ENCODE measurements around the gene GJC3. TPM values are rescaled to one million over a fixed set of nuclear protein-coding genes. Genes with fewer than 3 reads are reported as not detected.

GJC3 gene
- total RNA-seq, 1 experiment from 2014 or later, result not detected

DNA sequence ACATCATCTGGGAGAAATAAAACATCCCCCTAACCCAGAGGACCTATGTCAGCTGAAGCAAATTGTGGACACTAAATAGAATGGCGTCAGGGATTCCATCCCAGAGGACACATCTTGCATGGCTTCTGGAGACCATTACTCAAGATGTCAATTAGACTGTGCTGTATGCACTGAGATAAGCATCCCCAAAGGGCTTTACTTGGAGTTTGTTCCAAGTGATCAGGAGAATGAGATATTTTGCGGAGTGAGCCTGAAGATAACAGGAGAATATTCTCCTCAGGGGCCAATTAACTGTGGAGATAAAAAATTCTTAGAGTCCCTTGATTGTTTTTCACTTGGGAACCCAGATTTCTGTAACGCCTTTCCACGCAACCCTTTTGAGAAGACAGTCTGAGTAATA lies 48.0 kb downstream of the GJC3 start:
- DNase-seq, result no peak
- no peaks in the 10 kb centered on the region for H3K9me3 Mint-ChIP-seq (ENCODE audit: low read depth, unreplicated experiment)
- H3K27me3 Mint-ChIP-seq (ENCODE audit: unreplicated experiment), result peaks cover 50% of the 10 kb centered on the region
- TF ChIP-seq, protein P1, sequence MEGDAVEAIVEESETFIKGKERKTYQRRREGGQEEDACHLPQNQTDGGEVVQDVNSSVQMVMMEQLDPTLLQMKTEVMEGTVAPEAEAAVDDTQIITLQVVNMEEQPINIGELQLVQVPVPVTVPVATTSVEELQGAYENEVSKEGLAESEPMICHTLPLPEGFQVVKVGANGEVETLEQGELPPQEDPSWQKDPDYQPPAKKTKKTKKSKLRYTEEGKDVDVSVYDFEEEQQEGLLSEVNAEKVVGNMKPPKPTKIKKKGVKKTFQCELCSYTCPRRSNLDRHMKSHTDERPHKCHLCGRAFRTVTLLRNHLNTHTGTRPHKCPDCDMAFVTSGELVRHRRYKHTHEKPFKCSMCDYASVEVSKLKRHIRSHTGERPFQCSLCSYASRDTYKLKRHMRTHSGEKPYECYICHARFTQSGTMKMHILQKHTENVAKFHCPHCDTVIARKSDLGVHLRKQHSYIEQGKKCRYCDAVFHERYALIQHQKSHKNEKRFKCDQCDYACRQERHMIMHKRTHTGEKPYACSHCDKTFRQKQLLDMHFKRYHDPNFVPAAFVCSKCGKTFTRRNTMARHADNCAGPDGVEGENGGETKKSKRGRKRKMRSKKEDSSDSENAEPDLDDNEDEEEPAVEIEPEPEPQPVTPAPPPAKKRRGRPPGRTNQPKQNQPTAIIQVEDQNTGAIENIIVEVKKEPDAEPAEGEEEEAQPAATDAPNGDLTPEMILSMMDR (IDR thresholded peaks at IDR 0.05; ENCODE audit: unreplicated experiment), result no peak
- no peak overlapping the region for H3K4me3 Mint-ChIP-seq (ENCODE audit: low read depth, unreplicated experiment)
- intact Hi-C loops (cut with micrococcal nuclease; ENCODE audit: unreplicated experiment), result no loop called here
- H3K36me3 Mint-ChIP-seq (ENCODE audit: insufficient read depth, unreplicated experiment), result no peaks in the 10 kb centered on the region
- CTCF ChIA-PET, result no interaction called here
- no peaks in the 10 kb centered on the region for H3K4me1 Mint-ChIP-seq (ENCODE audit: low read depth, unreplicated experiment)
- BruUV-seq (replicated peaks), result no TSS peak
- no peak overlapping the region for H3K27ac Mint-ChIP-seq (ENCODE audit: unreplicated experiment)

DNA sequence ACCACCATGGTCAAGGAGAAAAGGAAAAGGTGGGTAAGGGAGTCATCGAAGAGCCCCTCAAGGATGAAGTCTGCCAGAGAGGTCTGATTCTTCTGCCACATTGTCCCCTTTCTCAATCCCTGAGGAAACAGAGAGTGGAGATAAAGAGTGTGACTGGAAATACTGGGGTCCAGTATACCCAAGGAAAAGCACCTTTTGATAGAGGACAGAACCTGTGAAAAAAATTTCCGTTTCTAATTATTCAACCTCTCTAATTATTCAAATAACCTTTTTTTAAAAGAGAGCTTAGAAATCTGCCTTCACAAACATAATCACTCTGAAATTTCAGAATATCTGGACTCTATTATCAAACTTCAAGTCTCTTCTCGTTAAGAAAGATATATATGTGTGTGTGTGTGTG lies 52.5 kb downstream of the GJC3 start, which contains the start of gene OR2AE1:
TSS of gene OR2AE1 (minus strand) at position 101 of the 400 bp plus-strand sequence. CDS start at position 101, 0 bp downstream.
- CTCF ChIA-PET, result no interaction called here
- TF ChIP-seq, protein P1 (IDR thresholded peaks at IDR 0.05; ENCODE audit: unreplicated experiment), result no peak
- Mint-ChIP-seq H3K27me3 (ENCODE audit: unreplicated experiment) (peaks cover 28% of the 10 kb centered on the region), H3K4me3 (ENCODE audit: low read depth, unreplicated experiment) (no peak within 1 kb of the TSS), H3K9me3 (ENCODE audit: low read depth, unreplicated experiment) (no peaks in the 10 kb centered on the region), H3K27ac (ENCODE audit: unreplicated experiment) (no peak within 1 kb of the TSS), H3K4me1 (ENCODE audit: low read depth, unreplicated experiment) (no peaks in the 10 kb centered on the region), H3K36me3 (ENCODE audit: insufficient read depth, unreplicated experiment) (no peaks in the 10 kb centered on the region)
- DNase-seq, result no peak
- BruUV-seq (replicated peaks), result no TSS peak
- intact Hi-C loops (cut with micrococcal nuclease; ENCODE audit: unreplicated experiment), result no loop called here

DNA sequence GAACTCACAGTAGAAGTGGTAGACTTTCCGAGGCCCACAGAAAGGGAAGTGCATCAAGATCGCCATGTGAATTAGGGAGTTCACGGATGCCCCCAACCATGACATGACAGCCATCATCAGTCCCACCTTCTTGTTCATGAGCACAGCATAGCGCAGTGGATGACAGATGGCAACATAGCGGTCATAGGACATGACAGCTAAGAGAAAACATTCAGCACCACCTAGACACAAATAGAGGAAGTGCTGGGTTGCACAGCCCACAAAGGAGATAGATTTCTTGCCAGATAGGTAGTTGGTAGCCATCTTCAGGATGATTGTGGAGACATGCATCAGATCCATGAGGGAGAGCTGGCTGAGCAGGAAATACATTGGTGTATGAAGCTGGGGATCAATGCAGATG lies 52.9 kb downstream of the GJC3 start:
- peaks cover 26% of the 10 kb centered on the region for H3K27me3 Mint-ChIP-seq (ENCODE audit: unreplicated experiment)

More for the DNA sequence above, 52.9 kb downstream of the GJC3 start:
- Mint-ChIP-seq H3K4me1 (ENCODE audit: low read depth, unreplicated experiment) (no peaks in the 10 kb centered on the region), H3K27ac (ENCODE audit: unreplicated experiment) (no peak overlapping the region), H3K36me3 (ENCODE audit: insufficient read depth, unreplicated experiment) (no peaks in the 10 kb centered on the region), H3K9me3 (ENCODE audit: low read depth, unreplicated experiment) (no peaks in the 10 kb centered on the region), H3K4me3 (ENCODE audit: low read depth, unreplicated experiment) (no peak overlapping the region)
- CTCF ChIA-PET, result no interaction called here
- BruUV-seq (replicated peaks), result no TSS peak
- intact Hi-C loops (cut with micrococcal nuclease; ENCODE audit: unreplicated experiment), result no loop called here
- no peak for DNase-seq
- TF ChIP-seq, protein P1 (IDR thresholded peaks at IDR 0.05; ENCODE audit: unreplicated experiment), result no peak

Other genes starting within 250 kb of the GJC3 start
- gene CYP3A5, start 249.6 kb downstream of the GJC3 start, total RNA-seq (2022), result 44.9 and 70.7 TPM in 2 replicates
- gene CYP3A7, start 194.4 kb downstream of the GJC3 start, total RNA-seq (2022), result 0.71 and 0.86 TPM in 2 replicates
- gene CYP3A4, start 145.4 kb downstream of the GJC3 start, total RNA-seq (2022), result 0.15 TPM in 1 of 2 replicates, not detected in the other
- gene CYP3A43, start 101.6 kb downstream of the GJC3 start, total RNA-seq (2022), result not detected in 2 replicates
- 0.47 TPM in 1 of 2 replicates, not detected in the other for gene OR2AE1, start 52.6 kb downstream of the GJC3 start, total RNA-seq (2022)
- 15.9 and 16.9 TPM in 2 replicates for gene TRIM4, start 10.1 kb downstream of the GJC3 start, total RNA-seq (2022)
- gene AZGP1, start 46.4 kb upstream of the GJC3 start, total RNA-seq (2022), result 15.4 and 25.6 TPM in 2 replicates
- gene ZKSCAN1, start 86.0 kb upstream of the GJC3 start, total RNA-seq (2022), result 56.6 and 60.0 TPM in 2 replicates
- gene ZSCAN21, start 120.2 kb upstream of the GJC3 start, total RNA-seq (2022), result 5.5 and 5.7 TPM in 2 replicates
- gene ZNF3, start 152.1 kb upstream of the GJC3 start, total RNA-seq (2022), result 26.7 TPM in 2 replicates
- 97.1 and 110 TPM in 2 replicates for gene COPS6, start 159.3 kb upstream of the GJC3 start, total RNA-seq (2022)
- gene MCM7, start 171.8 kb upstream of the GJC3 start, total RNA-seq (2022), result 122 and 125 TPM in 2 replicates
- 12.1 and 13.9 TPM in 2 replicates for gene AP4M1, start 172.0 kb upstream of the GJC3 start, total RNA-seq (2022)
- gene TAF6, start 189.7 kb upstream of the GJC3 start, total RNA-seq (2022), result 50.5 and 50.8 TPM in 2 replicates
- gene CNPY4, start 190.0 kb upstream of the GJC3 start, total RNA-seq (2022), result 5.6 and 5.9 TPM in 2 replicates
- 1.2 TPM in 2 replicates for gene MBLAC1, start 197.3 kb upstream of the GJC3 start, total RNA-seq (2022)
- 43.6 and 56.6 TPM in 2 replicates for gene LAMTOR4, start 219.3 kb upstream of the GJC3 start, total RNA-seq (2022)
- gene TRAPPC14, start 229.1 kb upstream of the GJC3 start, total RNA-seq (2022), result 17.4 and 17.5 TPM in 2 replicates
- gene GAL3ST4, start 239.0 kb upstream of the GJC3 start, total RNA-seq (2022), result 0.14 TPM in 1 of 2 replicates, not detected in the other
- 3.2 and 3.6 TPM in 2 replicates for gene GPC2, start 247.8 kb upstream of the GJC3 start, total RNA-seq (2022)
- gene STAG3, start 248.3 kb upstream of the GJC3 start, total RNA-seq (2022), result 0.66 and 1.2 TPM in 2 replicates